Measurements from ENCODE around the gene GRPEL1.
"Not testable (repeated sequence)": the region's sequence is repeated elsewhere in the genome, so short reads cannot be mapped to it uniquely, and the experiment has no call there.

GRPEL1 gene

DNA sequence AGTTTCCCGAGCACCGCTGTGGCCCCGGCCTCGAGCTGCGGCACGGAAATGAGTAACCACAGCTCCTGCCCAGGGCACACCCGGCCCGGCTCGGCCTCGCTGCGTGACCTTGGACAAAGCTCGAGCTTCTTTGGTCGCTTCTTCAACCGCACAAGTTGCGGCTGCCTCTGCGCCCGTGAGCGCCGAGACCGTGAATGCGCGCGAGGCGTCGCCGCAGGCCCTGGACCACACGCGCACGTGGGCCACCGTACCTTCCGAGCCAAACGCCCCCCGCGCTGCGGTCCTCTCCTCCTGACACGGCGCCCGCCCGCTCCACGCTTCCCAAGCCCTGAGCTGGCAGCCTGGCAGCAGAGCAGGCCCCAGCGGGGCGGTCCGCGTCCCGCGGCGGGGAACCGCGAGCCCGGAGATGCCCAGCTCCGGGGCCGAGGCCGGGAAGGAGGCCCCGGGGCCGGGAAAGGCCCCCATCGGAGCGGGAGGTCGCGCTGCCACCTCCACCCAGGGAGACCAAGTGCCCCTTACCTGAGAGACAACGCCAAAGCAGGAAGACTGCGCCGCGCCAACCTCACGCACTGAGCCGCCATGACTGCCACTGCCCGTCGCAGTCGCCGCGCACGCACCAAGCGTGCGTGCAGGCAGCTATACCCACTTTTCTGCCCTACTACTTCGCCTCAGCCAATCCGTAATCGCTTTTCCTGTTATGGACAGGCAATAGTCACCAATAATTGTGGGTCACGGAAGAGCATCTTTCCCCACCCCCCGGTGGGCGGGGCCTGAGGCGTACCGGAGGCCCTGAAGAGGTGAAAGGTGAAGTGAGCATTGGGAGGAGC lies at the start of gene GRPEL1:
GRPEL1 (minus strand) TSS at position 613 of the 827 bp plus-strand sequence; CDS start at position 581, 32 bp downstream.
- peak; percentile 97 for DNase-seq

DNA sequence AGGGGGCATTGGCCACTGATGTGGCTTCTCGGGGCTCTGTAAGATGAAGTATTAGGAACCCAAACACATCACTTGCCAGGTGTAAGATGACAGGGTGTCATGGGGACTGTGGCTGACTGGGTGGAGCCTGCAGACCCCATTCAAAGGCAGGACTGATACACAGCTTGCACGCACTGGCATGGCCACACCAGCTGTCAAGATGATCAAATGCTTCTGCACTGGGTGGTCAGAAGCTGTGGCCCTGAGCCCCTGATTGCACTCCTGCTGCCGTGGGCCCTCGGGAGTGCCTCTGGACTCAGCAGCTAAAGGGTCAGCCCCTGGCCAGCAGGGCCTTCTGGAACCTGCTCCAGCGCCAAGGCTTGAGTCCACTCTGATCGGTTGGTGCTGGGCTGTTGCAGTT lies 48.8 kb upstream of the GRPEL1 start:
- no peak for DNase-seq

DNA sequence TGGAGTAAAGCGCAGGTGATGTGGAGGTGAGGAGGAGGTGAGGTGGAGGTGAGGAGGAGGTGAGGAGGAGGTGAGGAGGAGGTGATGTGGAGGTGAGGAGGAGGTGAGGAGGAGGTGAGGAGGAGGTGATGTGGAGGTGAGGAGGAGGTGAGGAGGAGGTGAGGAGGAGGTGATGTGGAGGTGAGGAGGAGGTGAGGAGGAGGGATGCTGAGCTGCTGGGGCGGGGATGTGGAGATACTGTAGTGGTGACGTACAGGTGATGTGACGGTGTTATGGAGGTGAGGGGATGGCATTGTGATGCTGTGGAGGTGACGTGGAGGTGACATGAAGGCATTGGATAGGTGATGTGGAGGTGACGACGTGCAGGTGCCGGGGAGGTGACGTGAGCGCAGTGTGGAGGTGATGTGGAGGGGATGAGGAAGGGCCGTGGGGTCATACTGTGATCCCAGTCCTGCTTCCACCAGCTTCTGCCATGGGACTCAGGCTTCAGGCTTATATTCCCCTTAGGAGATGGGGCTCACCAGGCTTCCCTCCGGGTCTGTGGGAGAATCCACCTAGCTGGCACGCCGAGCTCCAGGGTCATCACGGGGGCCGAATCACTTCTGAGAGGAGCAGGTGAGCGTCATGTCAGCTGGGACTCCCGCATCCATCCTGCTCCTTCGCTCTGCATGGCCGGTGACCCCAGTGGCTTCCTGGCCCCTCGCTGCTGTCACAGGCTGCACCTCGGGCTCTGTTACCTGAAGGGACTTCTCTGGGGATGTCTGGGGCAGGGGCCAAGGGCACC lies 47.9 kb upstream of the GRPEL1 start:
- no peak for DNase-seq

DNA sequence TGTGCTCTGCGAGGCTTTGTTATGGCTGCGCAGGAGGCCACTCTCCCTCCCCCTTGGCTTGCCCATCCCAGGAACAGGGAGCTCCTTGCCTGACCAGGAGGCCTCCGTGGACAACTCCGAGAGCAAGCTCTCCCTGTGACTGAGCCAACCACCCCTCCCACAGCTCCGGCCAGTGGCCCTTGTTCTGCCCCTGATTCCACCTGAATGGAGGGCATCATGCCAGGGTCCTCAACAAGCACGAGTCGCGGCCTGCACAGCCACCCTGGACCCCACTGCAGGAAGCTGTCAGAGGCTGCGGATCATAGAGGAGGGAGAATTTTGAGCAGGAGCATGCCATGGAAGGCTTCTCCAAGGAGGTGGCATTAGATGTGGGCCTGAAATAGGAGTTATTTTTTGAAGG lies 44.8 kb upstream of the GRPEL1 start:
- no peak for DNase-seq

DNA sequence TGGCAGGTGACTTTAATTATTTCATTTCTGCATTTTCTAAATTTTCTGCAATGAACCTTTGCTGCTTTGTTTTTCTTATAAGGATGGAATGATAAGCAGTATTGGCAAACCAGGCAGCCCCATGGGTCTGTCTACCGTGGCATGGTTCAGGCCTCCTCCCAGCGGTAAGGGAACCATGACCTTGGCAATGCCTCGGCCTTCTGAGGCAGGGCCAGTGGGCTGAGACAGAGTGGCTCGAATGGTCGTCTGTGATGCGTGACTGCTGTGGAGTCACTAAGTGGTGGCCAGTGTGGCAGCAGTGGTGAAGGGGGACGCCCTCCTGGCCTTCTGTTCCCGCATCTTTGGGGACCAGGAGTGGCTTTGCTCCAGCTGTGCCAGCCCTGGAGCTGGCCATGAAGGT lies 43.6 kb upstream of the GRPEL1 start:
- no peak for DNase-seq

DNA sequence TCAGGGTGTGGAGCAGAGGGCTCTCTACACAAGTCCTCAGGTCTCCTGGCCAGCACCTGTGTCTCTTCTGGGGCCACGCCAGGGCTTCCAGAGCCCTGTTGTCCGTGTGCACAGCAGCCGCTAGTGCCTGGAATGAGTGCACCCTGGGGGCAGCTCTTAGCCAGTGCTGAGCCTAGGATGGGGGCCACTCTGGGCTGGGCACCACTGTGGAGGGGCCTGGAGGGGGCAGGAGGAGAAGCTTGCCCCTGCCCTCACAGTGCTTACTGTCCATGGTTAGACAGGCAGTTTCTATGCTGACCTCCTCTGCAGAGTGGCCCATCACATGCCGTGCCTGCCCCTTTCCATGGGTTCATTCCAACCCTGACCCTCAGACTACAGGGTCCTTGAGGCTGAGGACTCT lies 42.7 kb upstream of the GRPEL1 start:
- no peak for DNase-seq

DNA sequence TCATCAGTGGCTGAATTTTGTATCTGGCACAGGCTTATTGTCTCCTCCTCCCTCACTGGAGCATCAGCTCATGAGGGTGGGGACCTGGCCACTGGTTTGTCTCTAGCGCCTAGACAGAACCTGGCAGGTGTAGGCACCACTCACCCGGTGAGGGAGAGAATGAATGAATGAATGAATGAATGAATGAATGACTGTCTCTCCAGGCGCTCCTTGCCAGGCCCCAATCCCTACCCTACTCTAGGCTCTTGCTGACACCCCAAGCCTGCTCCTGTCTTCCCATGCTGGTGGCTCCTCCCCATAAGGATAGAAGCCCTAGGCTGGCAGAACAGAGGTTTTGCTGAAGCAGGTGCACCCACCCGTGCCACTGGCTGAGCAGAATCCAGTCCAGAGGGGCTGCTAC lies 41.3 kb upstream of the GRPEL1 start:
- DNase-seq = no peak

DNA sequence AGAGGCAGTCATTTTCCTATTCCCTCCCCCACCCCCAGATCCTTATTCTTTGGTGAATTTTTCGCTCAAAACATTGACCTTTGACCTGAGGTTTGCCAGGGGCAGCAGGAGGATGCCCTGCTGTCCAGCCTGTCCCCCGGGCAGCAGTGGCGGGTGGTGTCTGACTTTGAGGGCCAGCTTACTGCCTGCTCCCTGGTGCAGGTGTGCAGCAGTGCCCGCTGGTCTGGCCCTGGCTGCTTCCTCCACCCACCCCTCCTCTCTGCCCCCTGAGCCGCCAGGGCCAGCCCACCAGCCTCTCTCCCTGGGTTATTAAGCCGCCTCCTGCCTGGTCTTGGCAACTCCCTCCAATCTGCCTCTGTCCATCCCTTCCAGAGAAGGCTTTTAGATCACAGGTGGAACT lies 40.8 kb upstream of the GRPEL1 start:
- no peak for DNase-seq

DNA sequence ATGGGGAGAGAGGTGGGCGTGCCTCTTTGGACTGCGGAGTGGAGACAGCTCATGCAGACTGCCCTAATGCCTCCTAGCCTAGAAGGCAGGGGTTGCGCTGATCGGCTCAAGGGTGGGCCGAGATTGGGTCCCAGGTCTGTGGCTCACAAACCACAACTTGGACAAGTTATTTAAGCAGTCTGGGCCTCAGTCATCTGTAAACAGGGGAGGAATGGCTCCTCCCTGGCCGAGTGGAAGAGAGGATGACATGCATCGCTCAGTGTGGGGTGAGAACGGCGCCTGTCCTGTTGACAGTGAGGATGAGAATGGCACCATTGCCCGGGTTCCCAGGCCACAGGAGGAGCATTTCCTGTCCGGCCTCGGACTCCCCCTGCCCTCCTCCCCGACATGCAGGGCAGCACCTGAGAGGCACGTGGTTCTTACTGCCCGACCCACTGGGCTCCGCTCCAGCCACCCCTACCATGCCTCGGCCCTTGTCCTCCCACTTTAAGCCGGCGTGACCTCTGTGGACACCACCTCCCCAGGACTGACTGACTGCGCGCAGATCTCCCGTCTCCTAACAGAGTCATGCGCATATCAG lies 40.3 kb upstream of the GRPEL1 start:
- no peak for DNase-seq

DNA sequence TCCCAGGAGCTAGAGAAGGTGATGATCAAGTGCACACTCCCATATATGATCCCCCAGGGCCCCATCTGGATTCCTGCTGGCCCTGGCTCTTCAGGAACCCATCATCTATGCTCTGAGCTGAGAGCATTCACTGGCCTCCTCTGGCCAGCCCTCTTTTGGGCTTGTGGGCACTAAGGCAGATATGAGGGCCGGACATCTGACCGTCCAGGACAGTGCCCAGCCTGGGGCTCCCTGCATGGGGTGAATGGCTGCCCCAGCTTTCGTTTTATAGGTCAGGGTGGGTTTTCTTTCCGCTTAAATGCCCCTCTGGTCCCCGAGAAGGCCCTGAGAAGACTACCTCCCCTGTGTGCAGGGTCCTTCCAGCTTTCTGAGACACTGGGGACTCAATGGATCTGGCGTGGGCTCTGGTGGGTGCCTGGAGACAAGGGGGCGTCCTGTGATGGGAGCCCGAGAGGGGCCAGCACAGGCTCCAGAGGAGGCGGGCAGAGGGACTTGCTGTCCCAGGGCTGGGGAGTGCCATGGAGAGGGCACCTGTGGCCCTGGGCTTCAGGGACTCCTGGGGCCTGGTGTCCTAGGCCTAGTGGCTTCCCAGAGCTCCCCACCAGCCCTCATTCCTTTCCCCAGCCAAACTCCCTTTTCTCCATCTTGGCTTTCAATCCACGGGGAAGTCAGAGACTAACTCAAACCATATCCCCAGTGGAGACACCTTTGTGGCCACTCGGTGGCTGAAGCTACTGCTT lies 39.5 kb upstream of the GRPEL1 start:
- no peak for DNase-seq

DNA sequence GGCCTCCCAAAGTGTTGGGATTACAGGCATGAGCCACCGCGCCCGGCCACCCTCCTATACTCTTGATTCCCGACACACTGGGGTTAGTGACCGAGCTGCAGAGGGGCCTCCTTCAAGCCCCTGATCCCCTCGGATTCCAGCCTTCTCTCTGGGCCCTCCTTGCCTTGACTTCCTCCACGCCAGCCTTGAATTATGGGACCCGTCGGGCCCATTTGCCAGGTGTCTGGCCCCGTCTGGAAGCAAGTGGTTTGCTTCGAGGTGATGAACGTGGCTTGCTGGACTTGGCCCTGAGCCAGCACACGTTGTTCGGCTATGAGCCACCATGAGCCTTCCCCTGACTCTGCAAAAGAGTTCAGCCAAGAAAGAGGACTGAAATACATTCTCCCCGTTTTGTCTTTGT lies 37.4 kb upstream of the GRPEL1 start:
- no peak for DNase-seq

DNA sequence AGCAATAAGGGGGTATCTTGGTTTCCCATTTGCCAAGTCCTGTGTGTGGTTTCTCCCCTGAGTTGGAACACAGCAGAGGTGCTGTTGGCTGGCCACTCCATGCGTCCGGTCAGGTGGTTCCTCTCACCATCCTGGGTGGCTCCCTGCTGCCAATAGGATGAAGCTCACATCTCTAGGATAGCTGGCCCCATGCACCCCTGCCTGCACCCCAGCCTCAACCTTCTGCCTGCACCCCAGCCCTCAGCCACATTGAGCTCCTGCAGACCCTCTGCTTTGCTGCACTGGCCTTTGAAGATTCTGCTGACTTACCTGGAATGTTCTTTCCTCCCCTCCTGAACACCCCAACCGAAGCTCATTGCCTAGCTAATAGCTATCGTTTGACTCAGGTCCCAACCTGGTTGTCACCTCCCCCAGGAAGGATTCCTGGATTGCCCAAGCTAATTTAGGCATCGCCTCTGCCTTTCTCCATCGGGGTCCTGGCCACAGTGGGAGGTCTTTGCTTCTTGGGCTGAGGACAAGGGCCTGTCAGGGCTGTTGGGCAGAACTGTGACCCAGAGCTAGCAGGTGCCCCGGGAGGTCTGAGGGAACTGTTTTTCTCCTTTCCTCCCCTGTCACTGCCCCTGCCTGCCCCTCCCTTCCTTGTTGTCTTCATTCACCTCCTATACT lies 36.6 kb upstream of the GRPEL1 start:
- DNase-seq = no peak

DNA sequence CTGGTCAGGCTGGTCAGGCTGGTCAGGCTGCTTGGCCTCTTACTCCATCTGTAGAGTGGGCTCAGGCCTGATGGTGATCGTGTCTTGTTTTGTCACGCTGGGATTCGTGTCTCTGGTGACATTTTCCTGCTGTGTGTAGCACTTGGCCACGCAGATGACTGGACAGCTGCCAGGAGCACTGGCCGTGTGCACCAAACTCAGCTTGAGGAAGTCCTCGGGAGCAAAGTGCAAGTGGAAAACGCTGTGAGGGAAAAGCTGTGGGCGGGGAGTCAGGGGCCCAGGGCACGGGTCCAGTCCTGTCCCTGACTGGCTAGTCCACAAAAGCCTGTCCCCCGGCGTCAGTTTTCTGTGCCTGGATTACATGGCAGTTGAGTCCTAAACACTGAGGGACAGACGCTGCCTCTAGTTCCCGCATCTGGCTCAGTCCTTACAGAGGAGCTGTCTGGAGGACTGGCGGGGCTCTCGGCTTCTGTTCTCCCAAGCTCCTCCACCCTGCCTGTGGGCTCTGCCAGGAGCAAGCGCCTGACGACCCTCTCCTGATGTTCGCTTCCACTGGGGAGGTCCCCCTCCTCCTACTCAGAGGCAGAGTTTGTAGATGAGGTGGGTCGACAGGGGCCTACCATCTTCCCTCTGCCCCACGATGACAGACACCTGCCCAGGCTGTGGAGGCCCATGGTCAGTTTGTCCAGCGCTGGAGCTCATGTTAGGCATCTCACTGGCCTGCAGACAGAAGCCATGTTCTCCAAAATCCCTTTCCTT lies 35.9 kb upstream of the GRPEL1 start:
- no peak for DNase-seq

DNA sequence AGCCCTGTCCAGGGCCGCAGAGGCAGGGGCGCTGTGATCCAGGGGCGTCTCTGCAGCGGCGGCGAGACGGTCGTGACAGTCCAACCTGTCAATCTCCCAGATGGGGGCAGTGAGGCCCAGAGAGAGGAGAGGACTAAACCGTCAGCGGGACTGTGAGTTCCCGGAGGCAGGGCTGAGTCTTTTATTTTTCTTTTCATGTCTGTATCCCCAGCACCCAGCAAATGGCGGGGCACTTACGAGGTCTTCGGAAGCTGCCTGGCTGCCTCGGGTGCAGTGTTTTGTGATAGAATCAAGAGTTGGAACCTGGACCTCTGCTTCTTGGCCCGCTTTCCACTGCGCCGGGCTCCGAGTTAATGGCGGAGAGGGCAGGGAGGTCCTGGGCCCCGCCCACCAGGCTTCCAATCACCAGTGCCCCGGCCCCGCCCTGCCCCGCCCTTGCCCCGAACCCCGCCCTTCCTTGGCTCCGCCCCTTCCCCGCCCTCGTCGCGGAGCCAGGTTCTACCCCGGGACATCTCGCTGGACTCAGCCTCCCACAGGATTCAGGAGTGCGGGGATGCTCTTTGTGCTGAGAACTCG lies 35.3 kb upstream of the GRPEL1 start:
- DNase-seq = peak; percentile 52

DNA sequence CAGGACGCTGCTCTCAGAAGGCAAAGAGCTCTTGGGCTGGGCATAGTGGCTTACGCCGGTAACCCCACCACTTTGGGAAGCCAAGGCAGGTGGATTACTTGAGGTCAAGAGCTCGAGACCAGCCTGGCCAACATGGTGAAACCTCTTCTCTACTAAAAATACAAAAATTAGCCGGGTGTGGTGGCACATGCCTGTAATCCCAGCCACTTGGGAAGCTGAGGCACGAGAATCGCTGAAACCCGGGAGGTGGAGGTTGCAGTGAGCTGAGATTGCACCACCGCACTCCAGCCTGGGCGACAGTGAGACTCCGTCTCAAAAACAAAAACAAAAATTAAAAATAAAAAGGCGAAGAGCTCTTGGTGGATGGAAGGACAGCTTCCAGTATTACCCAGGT lies 34.6 kb upstream of the GRPEL1 start:
- not testable (repeated sequence) for DNase-seq

DNA sequence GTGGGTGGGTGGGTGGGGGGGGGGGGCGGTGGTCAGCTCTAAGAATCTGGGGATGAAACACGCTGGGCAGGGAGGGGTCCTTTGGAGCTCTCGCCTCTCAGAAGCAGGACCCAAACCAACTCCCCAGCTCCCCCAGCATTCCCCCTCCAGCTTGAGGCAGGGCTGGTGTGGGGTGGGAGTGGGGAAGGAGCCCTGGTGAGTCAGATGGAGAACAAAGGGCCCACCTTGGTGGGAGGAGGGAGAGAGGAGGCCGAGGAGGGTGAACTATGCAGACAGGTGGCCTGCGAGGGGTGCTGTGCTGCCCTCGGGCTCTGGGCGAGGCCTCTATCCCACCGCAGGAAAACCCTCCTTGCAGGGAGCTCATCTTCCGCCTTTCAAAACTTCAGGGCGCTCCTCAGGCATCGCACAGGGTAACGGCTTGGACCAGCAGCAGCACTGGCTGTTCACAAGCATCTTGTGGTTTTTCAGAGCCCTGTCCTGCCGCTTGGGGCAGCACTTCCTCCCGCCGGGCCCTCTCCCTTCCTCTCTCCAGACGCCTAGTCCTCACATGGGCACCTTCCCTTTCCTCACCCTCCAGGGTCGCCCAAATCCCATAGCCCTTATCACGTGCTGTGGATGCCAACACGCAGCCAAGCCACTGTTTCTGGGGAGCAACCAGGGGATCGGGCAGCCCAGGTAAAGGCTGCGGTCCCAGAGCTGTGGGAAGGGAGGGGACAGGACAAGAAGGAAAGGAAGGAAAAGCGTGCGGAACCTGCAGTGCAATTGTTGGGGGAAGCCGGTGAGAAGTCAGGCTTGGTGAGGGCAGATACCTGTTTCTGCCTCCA lies 34.0 kb upstream of the GRPEL1 start:
- peak; percentile 34 for DNase-seq

DNA sequence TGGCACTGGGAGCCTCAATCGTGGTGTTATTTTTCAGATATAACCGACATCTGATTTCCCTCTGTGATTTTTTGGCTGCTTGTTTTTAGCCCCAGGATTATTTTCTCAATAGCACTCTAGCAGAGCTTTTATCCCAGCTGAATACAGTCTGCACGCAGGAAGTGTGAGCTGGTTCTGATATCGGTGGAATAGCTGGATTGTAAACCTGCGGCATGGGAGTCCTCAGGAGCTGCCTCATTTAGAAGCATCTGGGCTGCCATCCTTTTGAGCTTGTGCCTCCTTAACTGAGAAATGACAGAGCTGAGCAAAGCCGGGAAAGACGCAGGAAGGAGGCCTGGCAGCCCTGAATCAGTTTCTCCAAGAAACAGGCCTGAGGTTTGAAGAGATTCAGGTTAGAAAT lies 28.4 kb upstream of the GRPEL1 start:
- DNase-seq = no peak

DNA sequence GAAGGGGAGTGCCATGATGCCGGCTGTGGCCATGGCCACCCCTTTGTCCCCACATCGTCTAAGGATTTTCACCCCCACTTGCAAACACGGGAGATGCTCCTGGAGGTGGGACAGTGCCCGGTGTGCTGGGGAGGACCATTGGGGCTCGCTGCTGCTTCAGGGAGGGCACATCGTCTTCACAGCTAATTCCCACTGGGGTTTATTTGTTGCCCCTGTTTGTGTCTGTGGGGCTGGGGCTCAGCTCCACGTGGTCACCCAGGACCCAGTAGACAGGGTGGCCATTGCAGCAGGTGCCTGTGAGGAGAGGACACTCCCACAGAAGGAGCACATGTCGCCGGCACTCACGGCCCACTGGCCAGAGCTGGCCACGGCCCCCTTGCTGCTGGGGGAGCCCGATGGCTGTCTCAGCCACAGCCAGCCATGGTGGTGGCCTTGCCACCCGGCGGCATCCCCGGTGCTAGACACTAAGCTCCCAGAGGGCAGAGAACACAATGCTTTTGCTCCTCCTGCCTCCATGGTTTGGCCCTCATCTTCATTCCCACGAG lies 27.8 kb upstream of the GRPEL1 start:
- DNase-seq = no peak

DNA sequence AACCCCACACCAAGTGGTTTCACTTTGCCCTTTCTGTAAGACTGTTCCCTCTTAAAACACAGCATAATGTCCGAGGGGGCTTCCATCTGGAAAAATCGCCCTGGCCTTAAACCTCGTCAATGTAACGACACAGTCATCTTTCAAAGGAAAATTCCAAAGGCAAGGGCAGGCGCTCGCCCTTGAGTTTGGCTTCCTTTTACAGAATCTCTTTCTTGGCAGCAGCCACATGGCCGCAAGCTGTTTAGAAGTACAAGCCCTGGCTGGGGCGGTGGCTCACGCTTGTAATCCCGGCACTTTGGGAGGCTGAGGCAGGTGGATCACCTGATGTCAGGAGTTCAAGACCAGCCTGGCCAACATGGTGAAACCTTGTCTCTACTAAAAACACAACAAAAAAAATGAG lies 27.1 kb upstream of the GRPEL1 start:
- no peak for DNase-seq

DNA sequence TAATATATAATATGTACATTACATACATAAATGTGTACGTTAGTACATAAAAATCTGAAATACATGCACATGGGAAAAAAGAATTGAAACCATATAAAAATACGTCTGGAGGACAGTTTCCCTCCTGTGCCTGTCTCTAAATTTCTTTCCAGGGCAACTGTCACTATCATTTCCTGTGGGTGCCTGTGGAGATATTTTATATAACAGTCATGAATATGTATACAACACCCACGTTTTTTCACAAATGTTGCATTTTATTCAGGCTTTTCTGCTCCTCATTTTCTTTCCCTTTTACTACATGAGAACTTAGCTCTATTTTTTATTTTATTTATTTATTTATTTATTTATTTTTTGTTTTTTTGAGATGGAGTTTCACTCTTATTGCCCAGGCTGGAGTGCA lies 24.2 kb upstream of the GRPEL1 start:
- no peak for DNase-seq

Measured in NCI-H2029 treated with DMSO at 0.1 percent for 48 hours (cell line).